Testis (tissue), 5 donors: ENCODE results near the gene FBXO48. TPM values are rescaled to one million over a fixed set of nuclear protein-coding genes. Genes with fewer than 3 reads are reported as not detected.

ENCODE experiments used
- DNase-seq: peaks from one replicate; pipeline ENCODE4 v3.0.0-alpha.2; 2019
- H3K27ac ChIP-seq, 2 donors: fragments of 200-600 bp; sonication (generic); one replicate each; pipeline ENCODE4 v1.5.1; 2019
- H3K27me3 ChIP-seq: fragments of 200-600 bp; sonication (generic); one replicate; pipeline ENCODE4 v1.5.1; 2019
- H3K36me3 ChIP-seq: fragments of 200-600 bp; sonication (generic); one replicate; pipeline ENCODE4 v1.5.1; 2017; ENCODE audit warnings: low read depth; ENCODE audit errors: missing control alignments
- H3K4me1 ChIP-seq: fragments of 200-600 bp; sonication (generic); one replicate; pipeline ENCODE4 v1.5.1; 2019
- H3K4me3 ChIP-seq, 2 donors: fragments of 200-600 bp; sonication (generic); one replicate each; pipeline ENCODE4 v1.5.1; 2017 to 2019
- H3K9me3 ChIP-seq: fragments of 200-600 bp; sonication (generic); one replicate; pipeline ENCODE4 v1.5.1; 2017
- POLR2A ChIP-seq: fragments of 450-650 bp; IDR thresholded peaks from one replicate; pipeline ENCODE4 v1.6.1; 2017; ENCODE audit warnings: antibody characterized with exemption, mild to moderate bottlenecking, moderate library complexity
- WGBS, 2 donors: methylation state at CpG; one replicate each; pipeline ENCODE4 v1.1.5; 2018; 5-methylcytosine and 5-hydroxymethylcytosine counted together
- intact Hi-C: fragments of 100-400 bp; cut with DNase I; formaldehyde crosslinking; loops from one replicate; pipeline ENCODE4 v1.15.1; 2023; ENCODE audit warnings: low total_unique reads
- long read RNA-seq, 2 donors: transcript quantifications; one replicate each; lab custom pipeline, GENCODE V29; 2026
- polyA plus RNA-seq: library from polyadenylated mRNA; stranded (reverse); fragments of 350-450 nt; fragmentation: Illumina TruSeq; extraction: RNeasy Lipid Tissue Mini Kit (QIAGEN cat#74804); gene quantifications from one replicate; pipeline ENCODE4 v1.2.3, GENCODE V29; 2014; ENCODE audit warnings: low read depth, low replicate concordance; ENCODE audit not compliant: insufficient read depth
- total RNA-seq, 2 donors: library from RNA; depleted of rRNA; stranded (reverse); fragments of >200 nt; gene quantifications; one replicate each; pipeline ENCODE4 v1.2.3, GENCODE V29; 2016
- TF ChIP-seq, protein P1 (sequence below), 3 experiments: fragments of 450-650 bp in 2 of 3; fragments of 200-600 bp in 1 of 3; sonication (generic) in 1 of 3; IDR thresholded peaks; one replicate each; pipeline ENCODE4 v1.5.1; 2016 to 2019; ENCODE audit warnings: antibody characterized with exemption in 3 of 3, mild to moderate bottlenecking in 2 of 3, moderate library complexity in 1 of 3

FBXO48 gene, protein sequence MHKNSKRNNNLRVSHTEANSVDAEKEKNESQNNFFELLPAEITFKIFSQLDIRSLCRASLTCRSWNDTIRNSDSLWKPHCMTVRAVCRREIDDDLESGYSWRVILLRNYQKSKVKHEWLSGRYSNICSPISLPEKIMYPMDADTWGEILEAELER
- total RNA-seq (1 to 10 TPM; 1.2 to 2.4 TPM), polyA plus RNA-seq (1.7 TPM)
- long read RNA-seq, donor 1 = 0 reads
- long read RNA-seq, donor 2 = 0 reads

DNA sequence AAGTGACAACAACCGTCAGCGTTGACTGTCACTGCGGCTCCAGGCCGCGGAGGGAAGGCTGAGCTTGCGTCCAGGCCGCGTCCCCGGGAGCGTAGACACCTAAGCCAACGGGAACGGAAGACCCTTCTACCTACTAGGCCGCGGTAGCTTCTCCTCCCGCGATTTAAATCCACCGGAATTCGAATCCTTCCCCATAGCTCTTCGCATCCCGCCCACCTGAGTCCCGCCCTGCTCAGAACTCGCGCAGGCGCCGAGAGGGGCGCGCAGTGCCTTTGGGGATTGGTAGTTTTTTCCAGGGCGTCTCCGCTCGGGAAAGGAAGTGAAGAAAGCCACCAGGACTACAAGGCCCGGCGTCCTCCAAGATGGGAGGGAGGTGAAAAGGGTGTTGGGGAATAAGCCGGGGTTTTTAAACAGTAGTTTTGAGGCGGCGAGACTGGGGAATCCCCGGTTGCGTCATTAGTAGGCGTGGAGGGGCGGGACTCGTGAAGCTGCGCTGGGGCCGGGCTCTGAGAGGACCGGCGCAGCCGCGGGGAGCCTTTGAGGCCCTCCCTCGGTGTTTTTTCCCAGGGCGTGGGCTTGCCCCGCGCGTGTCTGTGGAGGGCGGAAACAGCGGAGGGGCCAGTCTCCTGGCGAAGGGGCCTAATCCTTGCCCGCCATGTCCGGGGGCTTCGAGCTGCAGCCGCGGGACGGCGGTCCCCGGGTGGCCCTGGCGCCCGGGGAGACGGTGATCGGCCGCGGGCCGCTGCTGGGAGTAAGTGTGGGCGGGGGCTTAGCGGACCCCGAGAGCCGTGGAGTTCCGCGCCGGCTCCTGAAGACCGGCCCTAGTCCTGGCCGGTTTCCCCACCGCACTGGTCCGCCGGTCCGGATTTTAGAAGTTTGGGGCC, at the start of gene FBXO48, which contains the start of gene APLF:
Gene FBXO48, minus strand, starts transcription at position 218 of the 884 bp plus-strand sequence. CDS start 2,149 bp downstream, outside the sequence.
Gene APLF, plus strand, starts transcription at position 509 of the 884 bp plus-strand sequence. Its CDS starts 147 bp downstream, at position 656.
- TF ChIP-seq, protein P1, sequence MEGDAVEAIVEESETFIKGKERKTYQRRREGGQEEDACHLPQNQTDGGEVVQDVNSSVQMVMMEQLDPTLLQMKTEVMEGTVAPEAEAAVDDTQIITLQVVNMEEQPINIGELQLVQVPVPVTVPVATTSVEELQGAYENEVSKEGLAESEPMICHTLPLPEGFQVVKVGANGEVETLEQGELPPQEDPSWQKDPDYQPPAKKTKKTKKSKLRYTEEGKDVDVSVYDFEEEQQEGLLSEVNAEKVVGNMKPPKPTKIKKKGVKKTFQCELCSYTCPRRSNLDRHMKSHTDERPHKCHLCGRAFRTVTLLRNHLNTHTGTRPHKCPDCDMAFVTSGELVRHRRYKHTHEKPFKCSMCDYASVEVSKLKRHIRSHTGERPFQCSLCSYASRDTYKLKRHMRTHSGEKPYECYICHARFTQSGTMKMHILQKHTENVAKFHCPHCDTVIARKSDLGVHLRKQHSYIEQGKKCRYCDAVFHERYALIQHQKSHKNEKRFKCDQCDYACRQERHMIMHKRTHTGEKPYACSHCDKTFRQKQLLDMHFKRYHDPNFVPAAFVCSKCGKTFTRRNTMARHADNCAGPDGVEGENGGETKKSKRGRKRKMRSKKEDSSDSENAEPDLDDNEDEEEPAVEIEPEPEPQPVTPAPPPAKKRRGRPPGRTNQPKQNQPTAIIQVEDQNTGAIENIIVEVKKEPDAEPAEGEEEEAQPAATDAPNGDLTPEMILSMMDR (IDR thresholded peaks at IDR 0.05) = no peak
- peak; percentile 55 for TF ChIP-seq POLR2A
- H3K27me3 ChIP-seq = no peaks in the 10 kb centered on the region
- no peaks in the 10 kb centered on the region for H3K36me3 ChIP-seq
- peak; percentile 99 for DNase-seq
- H3K27ac ChIP-seq = peak within 1 kb of the TSS; percentile 79 to 92
- 0 to 1% methylated on average over 34 to 80 of the region's 82 CpGs for WGBS, 2 donors
- intact Hi-C loops = no loop called here
- H3K4me3 ChIP-seq = peak within 1 kb of the TSS; percentile 76 to 85
- H3K9me3 ChIP-seq = no peaks in the 10 kb centered on the region
- peaks cover 6% of the 10 kb centered on the region for H3K4me1 ChIP-seq

DNA sequence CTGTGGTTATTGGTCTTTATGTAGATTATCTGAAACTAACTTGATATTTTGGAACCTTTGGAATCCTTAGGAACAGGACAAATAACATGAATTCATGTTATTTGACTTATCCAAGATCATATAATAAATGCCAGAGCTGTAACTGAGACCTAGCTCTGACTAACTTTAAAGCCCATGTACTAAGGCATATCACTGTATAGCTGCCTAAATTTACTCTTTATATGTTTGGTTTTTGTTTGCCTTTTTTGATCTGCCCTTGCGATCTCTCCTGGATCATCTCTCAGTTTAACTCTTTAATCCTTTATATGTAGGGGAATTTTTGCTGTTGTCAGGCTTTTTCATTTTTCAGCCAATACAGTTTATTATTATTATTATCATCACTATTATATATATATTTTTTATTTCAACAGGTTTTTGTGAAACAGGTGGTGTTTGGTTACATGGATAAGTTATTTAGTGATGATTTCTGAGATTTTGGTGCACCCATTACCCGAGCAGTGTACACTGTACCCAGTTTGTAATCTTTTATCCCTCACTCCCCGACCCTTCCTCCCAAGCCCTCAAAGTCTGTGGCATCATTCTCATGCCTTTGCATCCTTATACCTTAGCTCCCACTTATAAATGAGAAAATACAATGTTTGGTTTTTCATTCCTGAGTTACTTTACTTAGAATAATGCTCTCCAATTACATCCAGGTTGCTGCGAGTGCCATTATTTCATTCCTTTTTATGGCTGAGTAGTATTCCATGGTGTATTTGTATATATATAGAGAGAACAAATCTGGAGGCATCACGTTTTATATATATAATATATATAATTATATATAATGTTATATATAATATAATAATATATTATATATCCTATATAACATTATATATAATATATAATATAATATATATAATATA, 49.2 kb upstream of the FBXO48 start:
- Histone ChIP-seq H3K4me3 (no peak overlapping the region), H3K4me1 (no peaks in the 10 kb centered on the region), H3K36me3 (no peaks in the 10 kb centered on the region), H3K27ac (no peak overlapping the region), H3K27me3 (no peaks in the 10 kb centered on the region), H3K9me3 (no peaks in the 10 kb centered on the region)
- intact Hi-C loops = no loop called here
- no peak for DNase-seq
- 66 to 74% methylated on average over 5 of the region's 5 CpGs for WGBS, 2 donors
- TF ChIP-seq, protein P1 (IDR thresholded peaks at IDR 0.05) = no peak
- TF ChIP-seq POLR2A = no peak

DNA sequence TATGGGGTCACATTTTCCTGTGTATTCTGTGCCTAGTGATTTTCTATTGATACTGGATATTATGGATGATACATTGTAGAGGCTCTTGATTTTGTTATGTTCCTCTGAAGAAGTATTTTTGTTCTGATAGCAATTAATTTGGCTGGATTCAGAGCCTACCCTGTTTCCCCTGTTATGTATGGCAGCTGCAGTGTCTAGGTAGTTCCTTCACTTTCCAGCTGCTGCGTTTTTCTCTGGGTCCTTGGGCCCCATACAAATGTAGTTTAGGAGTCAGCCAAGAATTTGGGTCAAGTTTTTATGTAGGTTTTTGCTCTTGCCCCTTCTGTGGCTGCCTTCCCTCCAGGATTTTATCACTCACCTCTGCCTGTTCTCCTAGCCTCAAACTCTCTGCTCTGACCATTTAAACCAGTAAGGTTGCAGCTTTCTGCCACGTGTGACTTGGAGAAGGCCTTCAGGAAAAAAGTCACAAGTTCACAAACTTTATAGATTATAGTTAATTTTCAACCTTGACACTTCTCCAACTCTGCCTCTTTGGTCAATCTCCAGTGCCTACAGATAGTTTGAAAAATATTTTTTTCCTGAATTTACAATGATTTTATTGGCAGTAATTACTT, 47.3 kb upstream of the FBXO48 start:
- Histone ChIP-seq H3K9me3 (no peaks in the 10 kb centered on the region), H3K4me1 (no peaks in the 10 kb centered on the region), H3K36me3 (no peaks in the 10 kb centered on the region), H3K27me3 (no peaks in the 10 kb centered on the region), H3K27ac (no peak overlapping the region), H3K4me3 (no peak overlapping the region)
- no peak for DNase-seq
- 35 to 45% methylated on average over 2 of the region's 2 CpGs for WGBS, 2 donors
- no peak for TF ChIP-seq POLR2A
- TF ChIP-seq, protein P1 (IDR thresholded peaks at IDR 0.05) = no peak
- intact Hi-C loops = no loop called here

DNA sequence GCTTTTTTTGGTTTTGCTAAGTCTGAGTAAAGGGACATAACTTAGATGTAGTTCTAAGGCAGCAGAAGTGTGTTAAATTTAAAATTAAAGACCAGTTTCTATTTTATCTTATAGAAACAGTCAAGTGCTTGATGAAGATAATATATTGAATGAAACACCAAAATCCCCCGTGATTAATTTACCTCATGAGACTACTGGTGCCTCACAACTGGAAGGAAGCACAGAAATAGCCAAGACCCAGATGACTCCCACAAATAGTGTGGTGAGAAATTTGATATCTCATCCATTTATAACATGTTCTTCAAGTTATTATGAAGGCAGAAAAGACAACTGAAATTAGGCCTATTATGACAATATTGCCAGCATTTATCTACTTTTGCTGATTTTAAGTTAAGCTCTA, 45.9 kb upstream of the FBXO48 start:
- DNase-seq = no peak
- no peak overlapping the region for H3K4me3 ChIP-seq
- intact Hi-C loops = no loop called here
- no peaks in the 10 kb centered on the region for H3K4me1 ChIP-seq
- no peak for TF ChIP-seq POLR2A
- TF ChIP-seq, protein P1 (IDR thresholded peaks at IDR 0.05) = no peak
- 59 to 65% methylated on average over 1 of the region's 1 CpG for WGBS, 2 donors
- no peaks in the 10 kb centered on the region for H3K27me3 ChIP-seq
- H3K9me3 ChIP-seq = no peaks in the 10 kb centered on the region
- H3K27ac ChIP-seq = no peak overlapping the region
- H3K36me3 ChIP-seq = no peaks in the 10 kb centered on the region
